ENCODE measurements around the gene RAB35. TPM values are rescaled to one million over a fixed set of nuclear protein-coding genes. Genes with fewer than 3 reads are reported as not detected.

RAB35 gene
- total and polyA plus RNA-seq, 2 experiments from 2014 or later = 9.9 to 16.9 TPM

DNA sequence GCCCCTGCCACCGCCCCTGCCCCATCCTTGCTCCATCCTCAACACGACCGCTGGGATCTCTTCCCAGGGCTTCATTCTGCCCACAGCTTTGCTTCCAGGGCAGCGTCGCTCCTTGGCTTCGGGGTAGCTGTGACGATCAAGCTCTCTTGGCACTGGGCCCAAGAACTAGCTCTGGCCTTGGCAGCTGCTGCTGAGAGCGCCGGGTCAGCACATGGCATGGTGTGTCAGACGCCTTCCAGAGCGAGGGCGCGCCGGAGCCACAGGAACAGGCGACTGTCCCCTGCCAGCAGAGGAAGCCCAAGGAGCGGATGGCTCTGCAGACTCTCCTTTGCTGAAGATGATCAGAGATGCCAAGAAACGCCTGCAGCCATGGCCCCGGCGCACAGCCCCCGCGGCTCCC, 15.9 kb downstream of the RAB35 start:
- peaks cover 23% of the 10 kb centered on the region for H3K4me1 Mint-ChIP-seq
- H3K4me2 ChIP-seq = no peak overlapping the region
- no peaks in the 10 kb centered on the region; the same call in 1 of the 2 replicates for H3K36me3 ChIP-seq (ENCODE audit: insufficient read depth)
- no peak overlapping the region for H3K4me3 ChIP-seq
- no peak for ATAC-seq
- H3K27ac Mint-ChIP-seq = peak overlapping the region; percentile 40; the same call in 1 of the 2 replicates
- H3K4me1 ChIP-seq (ENCODE audit: insufficient read depth) = peaks cover 5% of the 10 kb centered on the region
- H3F3A ChIP-seq (replicated peaks; ENCODE audit: low read depth) = no peaks in the 10 kb centered on the region; the same call in 1 of the 2 replicates
- no peak overlapping the region for H2AFZ ChIP-seq
- peaks cover 5% of the 10 kb centered on the region for H3K27me3 Mint-ChIP-seq (ENCODE audit: insufficient read depth, low read depth, poor library complexity)
- DNase-seq (ENCODE audit: low spot score) = no peak
- H3K36me3 Mint-ChIP-seq (ENCODE audit: low read depth) = peaks cover 43% of the 10 kb centered on the region
- H3K9me2 ChIP-seq (ENCODE audit: insufficient read depth) = no peaks in the 10 kb centered on the region
- H3K79me2 ChIP-seq (replicated peaks; ENCODE audit: insufficient read depth) = peaks cover 40% of the 10 kb centered on the region
- H3K4me3 Mint-ChIP-seq = no peak overlapping the region
- H4K20me1 ChIP-seq (replicated peaks; ENCODE audit: insufficient read depth) = peaks cover 3% of the 10 kb centered on the region; the same call in 1 of the 2 replicates
- H3K27me3 ChIP-seq (ENCODE audit: insufficient read depth) = no peaks in the 10 kb centered on the region
- H3K27ac ChIP-seq (ENCODE audit: low read depth) = no peak overlapping the region
- no peaks in the 10 kb centered on the region for H3K9me3 Mint-ChIP-seq
- TF ChIP-seq ZNF331 (CRISPR knock-in tag; IDR thresholded peaks at IDR 0.05; ENCODE audit: low read depth) (no peak), NANOG (IDR thresholded peaks at IDR 0.05; ENCODE audit: borderline replicate concordance) (no peak), CREB1 (CRISPR knock-in tag; IDR thresholded peaks at IDR 0.05; ENCODE audit: low read depth) (no peak), STAT1 (IDR thresholded peaks at IDR 0.05; ENCODE audit: unreplicated experiment) (no peak), EZH2phosphoT487 (IDR thresholded peaks at IDR 0.05; ENCODE audit: unreplicated experiment) (no peak), EZH2 (IDR thresholded peaks at IDR 0.05; ENCODE audit: low read depth, unreplicated experiment) (no peak), JUNB (IDR thresholded peaks at IDR 0.05; ENCODE audit: unreplicated experiment) (no peak), POLR2AphosphoS5 (IDR thresholded peaks at IDR 0.05; ENCODE audit: low read depth) (no peak)
- TF ChIP-seq, protein P1, sequence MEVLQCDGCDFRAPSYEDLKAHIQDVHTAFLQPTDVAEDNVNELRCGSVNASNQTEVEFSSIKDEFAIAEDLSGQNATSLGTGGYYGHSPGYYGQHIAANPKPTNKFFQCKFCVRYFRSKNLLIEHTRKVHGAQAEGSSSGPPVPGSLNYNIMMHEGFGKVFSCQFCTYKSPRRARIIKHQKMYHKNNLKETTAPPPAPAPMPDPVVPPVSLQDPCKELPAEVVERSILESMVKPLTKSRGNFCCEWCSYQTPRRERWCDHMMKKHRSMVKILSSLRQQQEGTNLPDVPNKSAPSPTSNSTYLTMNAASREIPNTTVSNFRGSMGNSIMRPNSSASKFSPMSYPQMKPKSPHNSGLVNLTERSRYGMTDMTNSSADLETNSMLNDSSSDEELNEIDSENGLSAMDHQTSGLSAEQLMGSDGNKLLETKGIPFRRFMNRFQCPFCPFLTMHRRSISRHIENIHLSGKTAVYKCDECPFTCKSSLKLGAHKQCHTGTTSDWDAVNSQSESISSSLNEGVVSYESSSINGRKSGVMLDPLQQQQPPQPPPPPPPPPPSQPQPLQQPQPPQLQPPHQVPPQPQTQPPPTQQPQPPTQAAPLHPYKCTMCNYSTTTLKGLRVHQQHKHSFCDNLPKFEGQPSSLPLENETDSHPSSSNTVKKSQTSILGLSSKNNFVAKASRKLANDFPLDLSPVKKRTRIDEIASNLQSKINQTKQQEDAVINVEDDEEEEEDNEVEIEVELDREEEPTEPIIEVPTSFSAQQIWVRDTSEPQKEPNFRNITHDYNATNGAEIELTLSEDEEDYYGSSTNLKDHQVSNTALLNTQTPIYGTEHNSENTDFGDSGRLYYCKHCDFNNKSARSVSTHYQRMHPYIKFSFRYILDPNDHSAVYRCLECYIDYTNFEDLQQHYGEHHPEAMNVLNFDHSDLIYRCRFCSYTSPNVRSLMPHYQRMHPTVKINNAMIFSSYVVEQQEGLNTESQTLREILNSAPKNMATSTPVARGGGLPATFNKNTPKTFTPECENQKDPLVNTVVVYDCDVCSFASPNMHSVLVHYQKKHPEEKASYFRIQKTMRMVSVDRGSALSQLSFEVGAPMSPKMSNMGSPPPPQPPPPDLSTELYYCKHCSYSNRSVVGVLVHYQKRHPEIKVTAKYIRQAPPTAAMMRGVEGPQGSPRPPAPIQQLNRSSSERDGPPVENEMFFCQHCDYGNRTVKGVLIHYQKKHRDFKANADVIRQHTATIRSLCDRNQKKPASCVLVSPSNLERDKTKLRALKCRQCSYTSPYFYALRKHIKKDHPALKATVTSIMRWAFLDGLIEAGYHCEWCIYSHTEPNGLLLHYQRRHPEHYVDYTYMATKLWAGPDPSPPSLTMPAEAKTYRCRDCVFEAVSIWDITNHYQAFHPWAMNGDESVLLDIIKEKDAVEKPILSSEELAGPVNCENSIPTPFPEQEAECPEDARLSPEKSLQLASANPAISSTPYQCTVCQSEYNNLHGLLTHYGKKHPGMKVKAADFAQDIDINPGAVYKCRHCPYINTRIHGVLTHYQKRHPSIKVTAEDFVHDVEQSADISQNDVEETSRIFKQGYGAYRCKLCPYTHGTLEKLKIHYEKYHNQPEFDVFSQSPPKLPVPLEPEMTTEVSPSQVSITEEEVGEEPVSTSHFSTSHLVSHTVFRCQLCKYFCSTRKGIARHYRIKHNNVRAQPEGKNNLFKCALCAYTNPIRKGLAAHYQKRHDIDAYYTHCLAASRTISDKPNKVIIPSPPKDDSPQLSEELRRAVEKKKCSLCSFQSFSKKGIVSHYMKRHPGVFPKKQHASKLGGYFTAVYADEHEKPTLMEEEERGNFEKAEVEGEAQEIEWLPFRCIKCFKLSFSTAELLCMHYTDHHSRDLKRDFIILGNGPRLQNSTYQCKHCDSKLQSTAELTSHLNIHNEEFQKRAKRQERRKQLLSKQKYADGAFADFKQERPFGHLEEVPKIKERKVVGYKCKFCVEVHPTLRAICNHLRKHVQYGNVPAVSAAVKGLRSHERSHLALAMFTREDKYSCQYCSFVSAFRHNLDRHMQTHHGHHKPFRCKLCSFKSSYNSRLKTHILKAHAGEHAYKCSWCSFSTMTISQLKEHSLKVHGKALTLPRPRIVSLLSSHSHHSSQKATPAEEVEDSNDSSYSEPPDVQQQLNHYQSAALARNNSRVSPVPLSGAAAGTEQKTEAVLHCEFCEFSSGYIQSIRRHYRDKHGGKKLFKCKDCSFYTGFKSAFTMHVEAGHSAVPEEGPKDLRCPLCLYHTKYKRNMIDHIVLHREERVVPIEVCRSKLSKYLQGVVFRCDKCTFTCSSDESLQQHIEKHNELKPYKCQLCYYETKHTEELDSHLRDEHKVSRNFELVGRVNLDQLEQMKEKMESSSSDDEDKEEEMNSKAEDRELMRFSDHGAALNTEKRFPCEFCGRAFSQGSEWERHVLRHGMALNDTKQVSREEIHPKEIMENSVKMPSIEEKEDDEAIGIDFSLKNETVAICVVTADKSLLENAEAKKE (CRISPR knock-in tag; IDR thresholded peaks at IDR 0.05) = no peak
- TF ChIP-seq, protein P2, sequence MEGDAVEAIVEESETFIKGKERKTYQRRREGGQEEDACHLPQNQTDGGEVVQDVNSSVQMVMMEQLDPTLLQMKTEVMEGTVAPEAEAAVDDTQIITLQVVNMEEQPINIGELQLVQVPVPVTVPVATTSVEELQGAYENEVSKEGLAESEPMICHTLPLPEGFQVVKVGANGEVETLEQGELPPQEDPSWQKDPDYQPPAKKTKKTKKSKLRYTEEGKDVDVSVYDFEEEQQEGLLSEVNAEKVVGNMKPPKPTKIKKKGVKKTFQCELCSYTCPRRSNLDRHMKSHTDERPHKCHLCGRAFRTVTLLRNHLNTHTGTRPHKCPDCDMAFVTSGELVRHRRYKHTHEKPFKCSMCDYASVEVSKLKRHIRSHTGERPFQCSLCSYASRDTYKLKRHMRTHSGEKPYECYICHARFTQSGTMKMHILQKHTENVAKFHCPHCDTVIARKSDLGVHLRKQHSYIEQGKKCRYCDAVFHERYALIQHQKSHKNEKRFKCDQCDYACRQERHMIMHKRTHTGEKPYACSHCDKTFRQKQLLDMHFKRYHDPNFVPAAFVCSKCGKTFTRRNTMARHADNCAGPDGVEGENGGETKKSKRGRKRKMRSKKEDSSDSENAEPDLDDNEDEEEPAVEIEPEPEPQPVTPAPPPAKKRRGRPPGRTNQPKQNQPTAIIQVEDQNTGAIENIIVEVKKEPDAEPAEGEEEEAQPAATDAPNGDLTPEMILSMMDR (conservative IDR thresholded peaks at IDR 0.05; ENCODE audit: low read depth in 2 of 2) = no peak
- TF ChIP-seq, protein P3, sequence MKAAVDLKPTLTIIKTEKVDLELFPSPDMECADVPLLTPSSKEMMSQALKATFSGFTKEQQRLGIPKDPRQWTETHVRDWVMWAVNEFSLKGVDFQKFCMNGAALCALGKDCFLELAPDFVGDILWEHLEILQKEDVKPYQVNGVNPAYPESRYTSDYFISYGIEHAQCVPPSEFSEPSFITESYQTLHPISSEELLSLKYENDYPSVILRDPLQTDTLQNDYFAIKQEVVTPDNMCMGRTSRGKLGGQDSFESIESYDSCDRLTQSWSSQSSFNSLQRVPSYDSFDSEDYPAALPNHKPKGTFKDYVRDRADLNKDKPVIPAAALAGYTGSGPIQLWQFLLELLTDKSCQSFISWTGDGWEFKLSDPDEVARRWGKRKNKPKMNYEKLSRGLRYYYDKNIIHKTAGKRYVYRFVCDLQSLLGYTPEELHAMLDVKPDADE (IDR thresholded peaks at IDR 0.05) = no peak

All from GM23338 (cell line).